GM19324 (cell line): ENCODE measurements around the gene NRXN3.

ENCODE experiments used
- ATAC-seq: cut with Tn5 transposase; IDR thresholded peaks from one replicate; pipeline ENCODE4 v1.9.1; 2021; ENCODE audit warnings: mild to moderate bottlenecking, moderate library complexity; ENCODE audit not compliant: unreplicated experiment, low FRiP score

Gene NRXN3

GRCh38 chr14:79530555-79530954, 1360.4 kb downstream of the NRXN3 start:
- ATAC-seq = no peak

DNA sequence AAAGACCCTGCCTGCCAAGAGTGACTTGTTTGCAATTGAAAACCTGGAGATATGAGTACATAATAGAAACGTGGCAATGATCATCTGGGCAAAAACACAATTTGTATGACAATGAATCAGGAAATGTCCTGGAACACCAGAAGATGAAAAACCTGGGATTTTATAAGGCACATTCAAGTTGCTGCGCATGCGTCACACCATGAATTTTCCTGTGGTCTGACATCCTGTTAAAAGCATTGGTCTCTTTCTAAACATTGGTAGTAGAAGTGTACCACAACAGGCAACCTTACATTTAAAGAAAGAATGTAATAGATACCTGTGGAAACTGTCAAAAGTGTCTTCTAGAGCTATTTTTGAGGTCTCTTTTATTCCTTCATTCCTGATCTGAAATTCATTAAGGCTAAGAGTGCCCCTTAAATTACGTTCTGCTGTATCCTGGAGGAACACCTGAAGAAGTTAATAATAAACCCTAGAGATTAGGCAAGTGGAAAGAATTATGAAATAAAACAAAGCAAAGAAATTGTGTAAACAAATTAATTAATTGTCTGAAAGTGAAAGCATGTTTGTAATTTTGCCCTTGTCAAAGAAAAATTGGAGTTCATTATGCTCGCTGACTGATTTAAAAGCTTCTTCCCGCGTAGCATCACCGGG, 1364.7 kb downstream of the NRXN3 start:
- ATAC-seq = no peak

DNA sequence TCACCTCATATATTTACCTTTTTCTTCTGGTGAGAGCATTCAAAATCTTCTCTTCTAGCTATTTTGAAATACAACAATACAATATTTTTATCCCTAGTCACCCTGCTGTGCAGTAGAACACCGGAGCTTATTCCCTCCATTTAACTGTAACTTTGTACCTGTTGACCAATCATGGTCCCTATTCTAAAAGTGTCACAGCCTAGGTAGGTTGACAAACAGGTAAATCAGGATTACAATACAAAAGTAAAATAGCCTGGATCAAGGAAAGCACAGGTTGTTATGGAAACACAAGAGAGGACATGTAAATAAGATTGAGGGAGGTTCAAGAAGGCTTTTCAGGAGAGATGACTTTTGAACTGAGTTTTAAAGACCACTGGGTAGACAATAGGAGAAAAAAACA, 1370.2 kb downstream of the NRXN3 start:
- no peak for ATAC-seq

DNA sequence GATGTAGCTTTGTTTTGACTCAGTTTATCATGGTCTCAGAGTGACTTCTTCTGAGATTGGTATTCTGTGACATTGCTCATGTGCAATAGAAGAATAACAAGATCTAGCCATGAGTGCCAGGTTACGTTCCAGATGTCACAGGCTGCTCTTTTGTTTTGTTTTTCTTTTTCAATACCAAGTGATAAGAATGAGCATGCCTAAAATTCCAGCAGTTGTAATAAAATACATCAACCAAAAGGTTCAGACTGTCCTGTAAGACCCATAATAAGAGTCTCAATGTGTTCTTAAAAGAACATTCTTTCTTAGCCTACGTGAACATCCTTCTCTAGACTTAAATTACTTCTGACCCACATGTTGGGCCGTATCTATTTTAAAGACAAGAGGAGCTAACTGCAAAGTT, 1371.9 kb downstream of the NRXN3 start:
- ATAC-seq = no peak

DNA sequence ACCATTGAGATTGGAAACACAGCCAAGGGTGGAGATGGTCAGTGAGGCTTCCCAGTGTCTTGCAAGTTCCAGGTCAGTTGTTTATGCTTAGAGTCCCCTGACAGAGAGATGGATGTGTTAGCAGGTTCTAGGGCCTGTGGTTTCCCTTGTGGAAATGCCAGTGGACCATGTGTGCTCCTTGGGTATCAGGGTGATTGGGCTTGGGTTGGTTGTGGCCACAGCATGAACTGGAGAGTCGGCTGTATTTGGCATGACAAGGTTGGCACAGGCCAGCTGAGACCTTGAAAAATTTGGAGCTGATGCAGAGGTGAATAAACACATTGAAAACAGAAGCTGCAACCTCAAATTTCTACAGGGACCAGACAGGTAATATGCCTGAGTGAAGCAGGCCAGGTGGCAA, 1373.2 kb downstream of the NRXN3 start:
- no peak for ATAC-seq

GRCh38 chr14:79543967-79544697, 1374.0 kb downstream of the NRXN3 start:
- no peak for ATAC-seq

DNA sequence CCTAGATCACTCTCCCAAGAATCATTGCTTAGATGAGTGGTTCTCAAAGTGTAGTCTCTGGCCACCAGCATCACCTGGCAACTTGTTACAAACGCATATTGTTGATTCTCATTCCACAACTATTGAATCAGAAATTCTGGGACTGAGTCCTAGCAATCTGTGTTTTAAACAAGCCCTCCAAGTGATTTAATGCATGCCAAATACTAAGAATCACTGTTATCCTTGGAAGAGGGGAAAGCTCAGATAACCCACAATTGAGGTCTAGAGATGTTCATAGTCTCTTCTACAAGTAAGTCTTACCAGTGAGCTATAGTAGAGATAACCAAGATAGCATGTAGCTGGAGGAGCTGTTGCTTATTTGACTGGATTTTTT, 1374.5 kb downstream of the NRXN3 start:
- no peak for ATAC-seq

GRCh38 chr14:79548836-79549235, 1378.7 kb downstream of the NRXN3 start:
- ATAC-seq = no peak

DNA sequence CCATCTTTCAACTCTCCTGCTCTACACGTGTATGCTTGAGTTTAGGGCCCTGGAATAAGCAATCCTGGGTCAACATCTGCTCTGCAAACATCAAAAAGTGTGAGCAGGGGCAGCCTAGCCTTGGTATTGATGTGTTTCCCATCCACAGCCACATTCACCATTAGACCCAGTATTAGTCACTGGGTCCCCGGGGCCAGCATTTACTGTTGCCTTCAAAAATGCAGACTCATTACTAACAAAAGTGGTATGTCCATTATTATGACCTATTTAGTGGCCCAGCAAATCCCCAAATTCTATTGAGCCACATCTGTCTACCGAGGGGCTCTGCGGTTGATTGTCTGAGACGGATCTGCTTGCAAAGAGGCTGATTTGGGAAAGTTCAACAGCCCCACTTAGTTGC, 1379.3 kb downstream of the NRXN3 start:
- ATAC-seq = no peak

DNA sequence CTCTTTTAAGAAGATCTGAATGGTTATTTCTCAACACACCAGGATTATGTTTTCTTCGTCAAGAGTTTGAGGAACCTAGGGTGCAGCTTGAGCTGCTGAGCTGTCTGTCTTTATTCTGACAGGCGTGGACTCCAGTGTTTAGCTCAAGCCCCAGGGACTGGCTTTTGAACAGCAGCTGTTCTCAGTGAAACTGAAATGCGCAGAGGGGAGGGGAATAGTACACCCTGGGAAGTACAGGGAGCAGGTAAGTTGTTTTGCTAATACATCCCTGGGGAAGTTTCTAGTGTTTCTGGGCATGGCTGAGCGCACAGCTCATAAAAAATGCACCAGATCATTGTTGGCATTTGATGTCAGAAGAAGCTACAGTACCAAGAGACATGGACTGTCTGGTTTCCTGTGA, 1381.3 kb downstream of the NRXN3 start:
- ATAC-seq = no peak

- ATAC-seq = no peak
Measured at GRCh38 chr14:79552778-79553177, 1382.6 kb downstream of the NRXN3 start.

DNA sequence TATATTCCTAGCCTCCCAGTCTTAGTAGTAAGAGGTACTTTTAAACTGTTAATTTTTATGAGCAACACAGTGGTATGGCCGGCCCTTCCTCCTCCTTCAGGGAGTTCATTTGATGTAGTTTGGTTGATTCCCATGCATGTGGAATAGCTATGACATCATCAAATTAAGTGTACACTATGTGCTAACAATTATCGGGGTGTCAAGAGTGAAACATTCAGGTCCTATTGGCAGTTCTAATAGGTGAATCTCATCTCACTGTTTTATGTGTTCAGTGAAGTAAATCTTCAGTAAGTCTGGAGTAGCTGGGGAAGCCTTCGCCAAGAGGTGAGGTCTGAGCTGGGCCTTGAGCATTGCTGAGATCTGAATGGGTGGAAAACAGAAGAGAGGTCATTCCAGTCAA, 1384.6 kb downstream of the NRXN3 start:
- no peak for ATAC-seq

- ATAC-seq = no peak
Measured at GRCh38 chr14:79555429-79555828, 1385.3 kb downstream of the NRXN3 start.

DNA sequence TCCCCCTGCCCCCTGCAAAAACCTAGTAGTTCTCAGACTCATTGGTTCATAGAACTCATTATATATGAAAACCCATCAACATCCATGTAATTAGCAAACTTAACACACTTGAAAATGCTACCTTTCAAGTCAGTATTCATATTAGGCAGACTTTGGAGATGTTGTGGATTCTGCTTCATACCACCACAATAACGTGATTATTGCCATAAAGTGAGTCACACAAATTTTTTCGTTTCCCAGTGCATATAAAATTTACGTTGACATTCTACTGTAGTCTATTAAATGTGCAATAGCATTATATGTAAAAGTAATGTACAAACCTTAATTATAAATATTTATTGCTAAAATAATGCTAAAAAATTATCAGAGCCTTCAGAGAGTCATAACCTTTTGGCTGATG, 1387.1 kb downstream of the NRXN3 start:
- no peak for ATAC-seq

DNA sequence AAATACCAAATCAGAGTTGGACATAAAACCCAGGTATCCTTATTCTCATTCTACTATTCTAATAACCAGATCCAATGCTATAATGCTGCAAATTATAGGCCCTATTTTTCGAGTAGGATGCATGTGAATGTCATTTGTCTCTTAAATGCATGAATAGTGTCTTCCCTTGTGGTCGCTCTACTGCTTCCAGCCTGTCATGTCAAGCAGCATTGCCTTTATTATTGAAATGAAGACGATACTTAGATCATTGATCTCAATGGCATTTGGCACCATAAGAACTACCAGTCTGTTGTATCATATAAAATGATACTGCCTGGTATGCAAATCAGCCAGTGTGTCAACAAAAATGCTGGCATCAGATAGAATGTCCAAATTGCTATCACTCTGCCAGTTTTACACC, 1392.0 kb downstream of the NRXN3 start:
- ATAC-seq = no peak

DNA sequence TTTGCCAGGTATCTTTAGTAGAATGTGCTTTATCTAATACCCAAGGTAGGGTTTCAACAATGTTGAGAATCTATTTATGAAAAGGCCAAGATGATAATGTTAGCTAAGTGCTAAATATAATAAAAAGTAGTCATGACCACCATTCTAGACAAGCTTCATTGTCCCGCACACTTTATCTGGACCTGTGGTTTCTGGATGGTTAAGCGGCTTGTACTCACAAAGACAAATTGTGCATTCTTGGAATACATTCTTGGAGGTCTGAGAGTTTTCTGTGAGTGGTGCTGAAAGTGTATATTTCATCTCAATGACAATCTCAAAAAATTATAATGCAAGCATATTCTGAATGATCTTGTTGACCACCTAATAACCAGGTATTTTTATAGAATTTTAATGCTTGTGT, 1394.2 kb downstream of the NRXN3 start:
- ATAC-seq = no peak

- no peak for ATAC-seq
Measured at GRCh38 chr14:79567306-79567705, 1397.1 kb downstream of the NRXN3 start.

DNA sequence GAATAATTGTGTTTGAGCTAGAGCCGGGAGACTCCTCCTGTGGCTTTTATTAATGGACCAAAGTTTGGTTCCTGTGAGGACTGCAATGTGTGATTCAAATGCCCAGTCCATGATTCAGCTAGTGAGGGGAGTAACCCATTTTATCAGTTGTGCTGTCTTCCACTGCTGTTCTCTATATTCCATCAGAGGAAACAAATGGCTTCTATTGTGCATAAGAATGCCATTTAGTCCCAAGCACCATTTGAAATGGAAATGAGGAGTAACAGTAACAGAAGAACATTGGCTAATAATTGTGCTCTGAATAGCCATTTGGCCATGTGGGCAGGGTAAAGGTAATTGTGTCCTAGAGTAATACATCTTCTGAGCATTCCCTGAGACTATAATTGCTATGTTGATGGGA, 1398.4 kb downstream of the NRXN3 start:
- no peak for ATAC-seq

DNA sequence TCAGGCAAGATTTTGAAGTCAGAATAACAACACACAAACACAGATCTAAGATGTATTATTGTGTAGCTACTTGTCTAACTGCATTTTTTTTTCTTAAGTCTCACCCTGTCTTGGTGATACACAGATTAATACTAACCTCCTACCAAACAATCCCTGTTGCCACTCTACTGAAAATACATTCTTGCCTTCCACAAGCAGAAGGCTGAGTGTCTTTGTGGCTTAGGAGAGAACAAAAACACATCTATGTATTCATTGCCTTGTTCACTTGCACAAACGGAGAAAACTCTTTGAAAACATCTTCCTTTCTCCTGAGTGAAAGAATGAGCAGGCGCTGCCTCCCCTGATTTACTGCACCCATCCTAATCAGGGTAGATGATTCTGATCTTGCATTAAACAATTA, 1398.9 kb downstream of the NRXN3 start:
- no peak for ATAC-seq

DNA sequence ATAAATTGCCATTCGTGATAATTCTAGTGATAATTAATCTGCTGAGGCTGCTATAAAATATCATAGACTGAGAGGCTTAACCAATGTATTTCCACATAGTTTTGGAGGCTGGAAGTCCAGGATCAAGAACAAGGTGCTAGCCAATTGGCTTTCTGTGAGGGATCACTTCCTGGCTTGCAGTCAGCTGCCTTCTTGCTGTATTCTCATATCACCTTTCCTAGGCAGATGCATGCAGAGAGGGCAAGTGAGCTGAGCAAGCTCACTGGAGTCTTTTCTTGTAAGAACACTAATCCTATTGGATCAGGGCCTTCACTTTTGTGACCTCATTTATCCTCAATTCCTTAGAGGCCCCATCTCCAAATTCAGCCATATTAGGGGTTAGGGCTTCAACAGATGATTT, 1400.5 kb downstream of the NRXN3 start:
- ATAC-seq = no peak

DNA sequence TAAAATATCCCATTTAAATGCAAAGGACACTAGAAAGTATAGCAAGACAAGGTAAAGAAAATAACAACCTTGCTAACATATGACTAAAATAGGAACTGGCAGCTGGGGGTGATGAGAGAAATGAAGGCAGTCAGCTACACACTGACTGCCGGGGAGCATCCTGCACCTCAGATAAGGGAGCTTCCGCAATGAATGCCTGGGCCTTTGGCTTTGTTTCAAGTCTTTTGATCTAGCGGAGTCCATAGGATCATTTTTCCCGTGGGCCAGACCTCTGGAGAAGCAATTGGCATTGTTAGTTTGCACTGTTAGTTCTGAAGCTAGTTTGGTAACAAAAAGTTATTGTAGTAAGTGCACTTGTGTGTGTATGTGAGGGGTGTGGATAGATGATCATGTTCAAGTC, 1401.2 kb downstream of the NRXN3 start:
- no peak for ATAC-seq

GRCh38 chr14:79573486-79573885, 1403.3 kb downstream of the NRXN3 start:
- ATAC-seq = no peak
